GM12874 (cell line): ENCODE data around the gene RPS6KA2.

Source experiments
- CTCF ChIP-seq: IDR thresholded peaks from 2 replicates; pipeline ENCODE4 v1.5.1; 2011; ENCODE audit warnings: low read depth, mild to moderate bottlenecking, control low read depth, low read length, moderate library complexity; ENCODE audit not compliant: insufficient read depth

The RPS6KA2 gene

GRCh38 chr6:166655251-166655650 is 28.2 kb upstream of the RPS6KA2 start:
- TF ChIP-seq CTCF = no peak

- no peak for TF ChIP-seq CTCF
These were observed 27.5 kb upstream of the RPS6KA2 start for GRCh38 chr6:166654573-166654972.

- TF ChIP-seq CTCF = no peak
These were observed 26.5 kb upstream of the RPS6KA2 start for GRCh38 chr6:166653639-166653941.

- TF ChIP-seq CTCF = no peak
These were observed 24.1 kb upstream of the RPS6KA2 start for GRCh38 chr6:166650824-166651807.

- no peak for TF ChIP-seq CTCF
These were observed 23.0 kb upstream of the RPS6KA2 start for GRCh38 chr6:166650047-166650446.

GRCh38 chr6:166648846-166649245 is 21.8 kb upstream of the RPS6KA2 start:
- TF ChIP-seq CTCF = no peak

- no peak for TF ChIP-seq CTCF
These were observed 20.8 kb upstream of the RPS6KA2 start for GRCh38 chr6:166647896-166648295.
